H9 (cell line): ENCODE measurements around the gene ACACA. TPM values are rescaled to one million over a fixed set of nuclear protein-coding genes. Genes with fewer than 3 reads are reported as not detected.

ENCODE experiments used
- DNase-seq: peaks from one replicate; pipeline ENCODE4 v3.0.0-alpha.2; 2017
- H2AFZ ChIP-seq: one replicate; pipeline ENCODE4 v1.6.1; 2013; ENCODE audit warnings: mild to moderate bottlenecking, low read length, control low read depth, moderate library complexity
- H2AK5ac ChIP-seq: 2 replicates; pipeline ENCODE4 v1.6.1; 2013; ENCODE audit warnings: low read length, control low read depth, mixed read lengths; ENCODE audit not compliant: insufficient read length
- H2BK120ac ChIP-seq: one replicate; pipeline ENCODE4 v1.6.1; 2013; ENCODE audit warnings: low read depth, mild to moderate bottlenecking, low read length, control low read depth, inconsistent platforms; ENCODE audit not compliant: poor library complexity, severe bottlenecking
- H2BK12ac ChIP-seq: 2 replicates; pipeline ENCODE4 v1.6.1; 2013; ENCODE audit warnings: low read length, control low read depth, mixed read lengths, low read depth; ENCODE audit not compliant: insufficient read length
- H2BK15ac ChIP-seq: 2 replicates; pipeline ENCODE4 v1.6.1; 2013; ENCODE audit warnings: low read depth, low read length, control low read depth
- H2BK20ac ChIP-seq: one replicate; pipeline ENCODE4 v1.6.1; 2013; ENCODE audit warnings: low read depth, mild to moderate bottlenecking, low read length, control low read depth, inconsistent platforms; ENCODE audit not compliant: poor library complexity, severe bottlenecking
- H2BK5ac ChIP-seq: 2 replicates; pipeline ENCODE4 v1.6.1; 2013; ENCODE audit warnings: low read length, control low read depth, mixed read lengths; ENCODE audit not compliant: insufficient read length
- H3K14ac ChIP-seq: 2 replicates; pipeline ENCODE4 v1.6.1; 2013; ENCODE audit warnings: low read length, control low read depth; ENCODE audit not compliant: insufficient read depth
- H3K18ac ChIP-seq: 2 replicates; pipeline ENCODE4 v1.6.1; 2013; ENCODE audit warnings: low read depth, mild to moderate bottlenecking, mixed read lengths, low read length, control low read depth; ENCODE audit not compliant: insufficient read length
- H3K23ac ChIP-seq: 2 replicates; pipeline ENCODE4 v1.6.1; 2013; ENCODE audit warnings: low read length, control low read depth, mixed read lengths, low read depth; ENCODE audit not compliant: insufficient read length
- H3K23me2 ChIP-seq: 2 replicates; pipeline ENCODE4 v1.6.1; 2013; ENCODE audit warnings: low read depth, mild to moderate bottlenecking, mixed read lengths, low read length, control low read depth; ENCODE audit not compliant: insufficient read length, poor library complexity, severe bottlenecking
- H3K27ac ChIP-seq: 2 replicates; pipeline ENCODE4 v1.5.1; 2013; ENCODE audit warnings: low read length, control low read depth, mixed read lengths, low read depth; ENCODE audit not compliant: insufficient read length
- H3K27me3 ChIP-seq: 2 replicates; pipeline ENCODE4 v1.6.1; 2013; ENCODE audit warnings: low read length, control low read depth, inconsistent platforms; ENCODE audit not compliant: insufficient read depth
- H3K4ac ChIP-seq: 2 replicates; pipeline ENCODE4 v1.6.1; 2013; ENCODE audit warnings: low read depth, mild to moderate bottlenecking, control low read depth, inconsistent platforms, low read length, moderate library complexity
- H3K4me1 ChIP-seq: 2 replicates; pipeline ENCODE4 v1.6.1; 2013; ENCODE audit warnings: low read length, control low read depth, inconsistent platforms; ENCODE audit not compliant: insufficient read depth
- H3K4me2 ChIP-seq: 2 replicates; pipeline ENCODE4 v1.6.1; 2013; ENCODE audit warnings: low read length, control low read depth, mixed read lengths; ENCODE audit not compliant: insufficient read length, insufficient read depth
- H3K56ac ChIP-seq: 2 replicates; pipeline ENCODE4 v1.6.1; 2013; ENCODE audit warnings: low read depth, mild to moderate bottlenecking, mixed read lengths, low read length, control low read depth; ENCODE audit not compliant: insufficient read length
- H3K79me1 ChIP-seq: 2 replicates; pipeline ENCODE4 v1.6.1; 2013; ENCODE audit warnings: low read depth, mild to moderate bottlenecking, moderate library complexity, low read length, control low read depth, inconsistent platforms; ENCODE audit not compliant: insufficient read depth, poor library complexity, severe bottlenecking
- H3K79me2 ChIP-seq: 2 replicates; pipeline ENCODE4 v1.6.1; 2013; ENCODE audit warnings: low read length, control low read depth, inconsistent platforms; ENCODE audit not compliant: insufficient read depth
- H3K9ac ChIP-seq: 2 replicates; pipeline ENCODE4 v1.6.1; 2013; ENCODE audit warnings: low read length, control low read depth, mixed read lengths; ENCODE audit not compliant: insufficient read length; ENCODE audit errors: extremely low read depth
- H3K9me3 ChIP-seq: one replicate; pipeline ENCODE4 v1.6.1; 2013; ENCODE audit warnings: low read depth, low read length, inconsistent platforms; ENCODE audit not compliant: control insufficient read depth
- H3T11ph ChIP-seq: one replicate; pipeline ENCODE4 v1.6.1; 2013; ENCODE audit warnings: mild to moderate bottlenecking, low read length, control low read depth, inconsistent platforms
- H4K20me1 ChIP-seq: one replicate; pipeline ENCODE4 v1.6.1; 2013; ENCODE audit not compliant: control insufficient read depth, insufficient read length, insufficient read depth
- H4K5ac ChIP-seq: 2 replicates; pipeline ENCODE4 v1.6.1; 2013; ENCODE audit warnings: low read depth, mild to moderate bottlenecking, mixed read lengths, low read length, control low read depth; ENCODE audit not compliant: insufficient read length
- H4K8ac ChIP-seq: replicated peaks from 2 replicates; pipeline ENCODE4 v1.6.1; 2013; ENCODE audit warnings: low read length, control low read depth, mixed read lengths, low read depth; ENCODE audit not compliant: insufficient read length
- H4K91ac ChIP-seq: 2 replicates; pipeline ENCODE4 v1.6.1; 2013; ENCODE audit warnings: low read depth, mild to moderate bottlenecking, moderate library complexity, mixed read lengths, low read length, control low read depth; ENCODE audit not compliant: insufficient read length
- H3K27ac Mint-ChIP-seq, 3 experiments: 2 replicates in 2 of 3; 3 replicates in 1 of 3; pipeline ENCODE4 v1.8.0; 2020 to 2021; ENCODE audit warnings: mixed read lengths in 3 of 3, mild to moderate bottlenecking in 1 of 3, moderate library complexity in 1 of 3
- H3K27me3 Mint-ChIP-seq: 2 replicates; pipeline ENCODE4 v1.8.0; 2021; ENCODE audit warnings: low read depth, mild to moderate bottlenecking, moderate library complexity, mixed read lengths
- H3K36me3 Mint-ChIP-seq, 3 experiments: 2 replicates in 2 of 3; 3 replicates in 1 of 3; pipeline ENCODE4 v1.8.0; 2020 to 2021; ENCODE audit warnings: low read depth in 3 of 3, mixed read lengths in 3 of 3; ENCODE audit not compliant: insufficient read depth in 1 of 3
- H3K4me1 Mint-ChIP-seq, 2 experiments: 2 replicates each; pipeline ENCODE4 v1.8.0; 2020; ENCODE audit warnings: mixed read lengths in 2 of 2
- H3K4me3 Mint-ChIP-seq, 2 experiments: 2 replicates in 1 of 2; 3 replicates in 1 of 2; pipeline ENCODE4 v1.8.0; 2020 to 2021; ENCODE audit warnings: mild to moderate bottlenecking in 2 of 2, mixed read lengths in 2 of 2, moderate library complexity in 1 of 2
- H3K9me3 Mint-ChIP-seq, 2 experiments: 2 replicates in 1 of 2; 3 replicates in 1 of 2; pipeline ENCODE4 v1.8.0; 2020; ENCODE audit warnings: mild to moderate bottlenecking in 2 of 2, mixed read lengths in 2 of 2, moderate library complexity in 1 of 2
- total RNA-seq: library from RNA; stranded (reverse); gene quantifications from 2 replicates; pipeline ENCODE4 v1.2.1, GENCODE V29; 2021
- TF ChIP-seq, protein P1 (sequence below): fragments of 200-600 bp; sonication (generic); conservative IDR thresholded peaks from 3 replicates; pipeline ENCODE4 v1.8.0; 2021; ENCODE audit warnings: antibody characterized with exemption, mild to moderate bottlenecking

ACACA gene
- total RNA-seq, 1 experiment from 2014 or later, result 135 TPM

DNA sequence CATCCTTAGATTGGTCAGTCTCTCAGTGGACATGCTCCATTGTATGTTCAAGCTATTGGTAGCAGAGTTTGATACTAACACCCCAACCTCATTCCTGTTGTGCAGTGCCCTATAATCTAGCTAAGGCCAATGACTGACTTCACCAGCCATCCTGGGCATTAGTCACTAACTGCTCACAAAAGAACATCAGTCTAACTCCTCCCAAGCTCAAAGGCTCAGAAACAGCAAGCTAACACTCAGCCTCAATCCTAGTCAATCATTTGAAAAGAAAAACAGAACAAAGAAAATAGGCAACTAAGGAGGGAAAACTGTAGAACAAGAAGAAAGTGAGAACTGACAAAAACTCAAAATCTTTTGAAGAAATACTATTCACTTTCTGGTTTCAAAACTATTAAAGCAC is 229.9 kb downstream of the ACACA start:
- Histone ChIP-seq H4K8ac (no peak overlapping the region), H3K18ac (no peak overlapping the region), H3K79me2 (no peaks in the 10 kb centered on the region), H3K14ac (no peak overlapping the region), H2BK120ac (no peak overlapping the region), H2BK12ac (no peak overlapping the region), H3K4me2 (no peak overlapping the region), H2AK5ac (no peak overlapping the region), H4K5ac (no peak overlapping the region), H3K9me3 (no peaks in the 10 kb centered on the region), H2BK5ac (no peak overlapping the region), H3K9ac (no peak overlapping the region), H4K91ac (no peak overlapping the region), H3K23ac (no peak overlapping the region), H3T11ph (no peak overlapping the region), H2BK15ac (no peak overlapping the region), H3K4ac (no peak overlapping the region), H3K27ac (no peak overlapping the region), H3K23me2 (no peaks in the 10 kb centered on the region), H3K79me1 (no peaks in the 10 kb centered on the region), H2BK20ac (no peak overlapping the region), H2AFZ (no peak overlapping the region), H3K27me3 (no peaks in the 10 kb centered on the region), H3K4me1 (peaks cover 3% of the 10 kb centered on the region; the same call in 1 of the 2 replicates), H4K20me1 (no peaks in the 10 kb centered on the region), H3K56ac (no peak overlapping the region)
- DNase-seq, result no peak
- Mint-ChIP-seq H3K27ac (peak overlapping the region in 2 of 3 experiments; percentile 59 to 86; a peak in 4 of 7 replicates), H3K9me3 (no peaks in the 10 kb centered on the region), H3K36me3 (peaks cover 7 to 44% (median 35%) of the 10 kb centered on the region in 3 experiments), H3K4me1 (peaks cover 28 to 29% of the 10 kb centered on the region in 2 experiments), H3K4me3 (no peak overlapping the region), H3K27me3 (no peaks in the 10 kb centered on the region)
- TF ChIP-seq, protein P1, sequence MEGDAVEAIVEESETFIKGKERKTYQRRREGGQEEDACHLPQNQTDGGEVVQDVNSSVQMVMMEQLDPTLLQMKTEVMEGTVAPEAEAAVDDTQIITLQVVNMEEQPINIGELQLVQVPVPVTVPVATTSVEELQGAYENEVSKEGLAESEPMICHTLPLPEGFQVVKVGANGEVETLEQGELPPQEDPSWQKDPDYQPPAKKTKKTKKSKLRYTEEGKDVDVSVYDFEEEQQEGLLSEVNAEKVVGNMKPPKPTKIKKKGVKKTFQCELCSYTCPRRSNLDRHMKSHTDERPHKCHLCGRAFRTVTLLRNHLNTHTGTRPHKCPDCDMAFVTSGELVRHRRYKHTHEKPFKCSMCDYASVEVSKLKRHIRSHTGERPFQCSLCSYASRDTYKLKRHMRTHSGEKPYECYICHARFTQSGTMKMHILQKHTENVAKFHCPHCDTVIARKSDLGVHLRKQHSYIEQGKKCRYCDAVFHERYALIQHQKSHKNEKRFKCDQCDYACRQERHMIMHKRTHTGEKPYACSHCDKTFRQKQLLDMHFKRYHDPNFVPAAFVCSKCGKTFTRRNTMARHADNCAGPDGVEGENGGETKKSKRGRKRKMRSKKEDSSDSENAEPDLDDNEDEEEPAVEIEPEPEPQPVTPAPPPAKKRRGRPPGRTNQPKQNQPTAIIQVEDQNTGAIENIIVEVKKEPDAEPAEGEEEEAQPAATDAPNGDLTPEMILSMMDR, result no peak
